ENCODE results near the gene ABCA12.

DNA sequence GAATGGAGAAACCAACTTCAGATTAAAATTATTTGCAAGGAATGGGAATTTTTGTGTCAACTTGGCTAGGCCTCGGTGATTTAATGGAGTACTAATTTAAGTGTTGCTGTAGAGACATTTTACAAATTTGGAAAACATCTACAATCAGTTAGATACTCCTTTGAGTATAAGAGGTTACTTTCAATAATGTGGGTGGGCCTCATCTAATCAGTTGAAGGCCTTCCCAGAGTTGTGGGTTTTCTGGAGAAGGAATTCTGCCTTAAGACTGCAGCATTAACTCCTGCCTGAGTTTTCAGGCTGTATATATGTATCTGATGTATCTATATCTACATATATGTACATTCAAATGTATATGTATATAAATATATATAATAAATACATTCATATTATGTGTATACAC lies 47.6 kb upstream of the ABCA12 start:
- TF ChIP-seq, protein P1, sequence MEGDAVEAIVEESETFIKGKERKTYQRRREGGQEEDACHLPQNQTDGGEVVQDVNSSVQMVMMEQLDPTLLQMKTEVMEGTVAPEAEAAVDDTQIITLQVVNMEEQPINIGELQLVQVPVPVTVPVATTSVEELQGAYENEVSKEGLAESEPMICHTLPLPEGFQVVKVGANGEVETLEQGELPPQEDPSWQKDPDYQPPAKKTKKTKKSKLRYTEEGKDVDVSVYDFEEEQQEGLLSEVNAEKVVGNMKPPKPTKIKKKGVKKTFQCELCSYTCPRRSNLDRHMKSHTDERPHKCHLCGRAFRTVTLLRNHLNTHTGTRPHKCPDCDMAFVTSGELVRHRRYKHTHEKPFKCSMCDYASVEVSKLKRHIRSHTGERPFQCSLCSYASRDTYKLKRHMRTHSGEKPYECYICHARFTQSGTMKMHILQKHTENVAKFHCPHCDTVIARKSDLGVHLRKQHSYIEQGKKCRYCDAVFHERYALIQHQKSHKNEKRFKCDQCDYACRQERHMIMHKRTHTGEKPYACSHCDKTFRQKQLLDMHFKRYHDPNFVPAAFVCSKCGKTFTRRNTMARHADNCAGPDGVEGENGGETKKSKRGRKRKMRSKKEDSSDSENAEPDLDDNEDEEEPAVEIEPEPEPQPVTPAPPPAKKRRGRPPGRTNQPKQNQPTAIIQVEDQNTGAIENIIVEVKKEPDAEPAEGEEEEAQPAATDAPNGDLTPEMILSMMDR (IDR thresholded peaks at IDR 0.05): no peak
- no peak for TF ChIP-seq POLR2A (IDR thresholded peaks at IDR 0.05)
